ENCODE data around the gene PRKAG2. TPM values are rescaled to one million over a fixed set of nuclear protein-coding genes. Genes with fewer than 3 reads are reported as not detected.
A peak's percentile ranks its signal among the peaks of the same experiment; 100 is the strongest.
"Not testable (repeated sequence)": the region's sequence is repeated elsewhere in the genome, so short reads cannot be mapped to it uniquely, and the experiment has no call there.

PRKAG2 gene
- total RNA-seq, 4 donors from 2014 or later, result 7.5 to 14.3 (median 12.2) TPM

- WGBS, 2 donors, result 94 to 96% methylated on average over 7 of the region's 7 CpGs
- DNase-seq (ENCODE audit: low spot score in 2 of 2), result no peak
- no peak overlapping the region for H3K4me3 ChIP-seq (ENCODE audit: low read depth, poor library complexity, severe bottlenecking)
- intact Hi-C loops (cut with DNase I; ENCODE audit: low total_unique reads), result no loop called here
- TF ChIP-seq, protein P1, sequence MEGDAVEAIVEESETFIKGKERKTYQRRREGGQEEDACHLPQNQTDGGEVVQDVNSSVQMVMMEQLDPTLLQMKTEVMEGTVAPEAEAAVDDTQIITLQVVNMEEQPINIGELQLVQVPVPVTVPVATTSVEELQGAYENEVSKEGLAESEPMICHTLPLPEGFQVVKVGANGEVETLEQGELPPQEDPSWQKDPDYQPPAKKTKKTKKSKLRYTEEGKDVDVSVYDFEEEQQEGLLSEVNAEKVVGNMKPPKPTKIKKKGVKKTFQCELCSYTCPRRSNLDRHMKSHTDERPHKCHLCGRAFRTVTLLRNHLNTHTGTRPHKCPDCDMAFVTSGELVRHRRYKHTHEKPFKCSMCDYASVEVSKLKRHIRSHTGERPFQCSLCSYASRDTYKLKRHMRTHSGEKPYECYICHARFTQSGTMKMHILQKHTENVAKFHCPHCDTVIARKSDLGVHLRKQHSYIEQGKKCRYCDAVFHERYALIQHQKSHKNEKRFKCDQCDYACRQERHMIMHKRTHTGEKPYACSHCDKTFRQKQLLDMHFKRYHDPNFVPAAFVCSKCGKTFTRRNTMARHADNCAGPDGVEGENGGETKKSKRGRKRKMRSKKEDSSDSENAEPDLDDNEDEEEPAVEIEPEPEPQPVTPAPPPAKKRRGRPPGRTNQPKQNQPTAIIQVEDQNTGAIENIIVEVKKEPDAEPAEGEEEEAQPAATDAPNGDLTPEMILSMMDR (IDR thresholded peaks at IDR 0.05), result no peak
- no peak for TF ChIP-seq POLR2A (IDR thresholded peaks at IDR 0.05)
These were observed 29.8 kb downstream of the PRKAG2 start for GRCh38 chr7:151847136-151847535.

- no peak overlapping the region for H3K4me3 ChIP-seq (ENCODE audit: low read depth, poor library complexity, severe bottlenecking)
- WGBS, 2 donors, result 90 to 96% methylated on average over 27 of the region's 28 CpGs
- no peak for DNase-seq (ENCODE audit: low spot score in 2 of 2)
- intact Hi-C loops (cut with DNase I; ENCODE audit: low total_unique reads), result no loop called here
- TF ChIP-seq POLR2A (IDR thresholded peaks at IDR 0.05), result no peak
- TF ChIP-seq, protein P1 (IDR thresholded peaks at IDR 0.05), result no peak
These were observed 31.3 kb downstream of the PRKAG2 start for GRCh38 chr7:151845412-151846205.

DNA sequence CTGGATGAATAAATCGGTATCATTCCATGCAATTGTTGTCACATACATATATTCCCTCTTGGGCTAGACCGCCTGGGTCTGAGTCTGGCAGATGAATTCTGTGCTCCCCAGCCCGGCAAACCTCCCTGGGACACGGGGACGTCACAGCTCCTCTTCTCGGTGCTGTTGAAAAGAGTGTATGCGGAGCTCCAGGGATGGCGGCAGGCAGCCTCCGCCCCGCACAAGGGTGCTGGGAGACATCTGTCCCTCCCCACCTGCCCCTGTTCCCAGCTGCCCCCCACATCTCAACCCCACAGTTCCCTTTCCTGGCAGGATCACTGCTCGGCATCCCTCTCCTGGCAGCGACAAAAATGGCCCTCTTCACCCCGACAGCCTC, 32.1 kb downstream of the PRKAG2 start:
- H3K4me3 ChIP-seq (ENCODE audit: low read depth, poor library complexity, severe bottlenecking), result no peak overlapping the region
- no peak for DNase-seq (ENCODE audit: low spot score in 2 of 2)
- intact Hi-C loops (cut with DNase I; ENCODE audit: low total_unique reads), result no loop called here
- 90 to 91% methylated on average over 13 of the region's 13 CpGs for WGBS, 2 donors
- no peak for TF ChIP-seq POLR2A (IDR thresholded peaks at IDR 0.05)
- TF ChIP-seq, protein P1 (IDR thresholded peaks at IDR 0.05), result no peak

DNA sequence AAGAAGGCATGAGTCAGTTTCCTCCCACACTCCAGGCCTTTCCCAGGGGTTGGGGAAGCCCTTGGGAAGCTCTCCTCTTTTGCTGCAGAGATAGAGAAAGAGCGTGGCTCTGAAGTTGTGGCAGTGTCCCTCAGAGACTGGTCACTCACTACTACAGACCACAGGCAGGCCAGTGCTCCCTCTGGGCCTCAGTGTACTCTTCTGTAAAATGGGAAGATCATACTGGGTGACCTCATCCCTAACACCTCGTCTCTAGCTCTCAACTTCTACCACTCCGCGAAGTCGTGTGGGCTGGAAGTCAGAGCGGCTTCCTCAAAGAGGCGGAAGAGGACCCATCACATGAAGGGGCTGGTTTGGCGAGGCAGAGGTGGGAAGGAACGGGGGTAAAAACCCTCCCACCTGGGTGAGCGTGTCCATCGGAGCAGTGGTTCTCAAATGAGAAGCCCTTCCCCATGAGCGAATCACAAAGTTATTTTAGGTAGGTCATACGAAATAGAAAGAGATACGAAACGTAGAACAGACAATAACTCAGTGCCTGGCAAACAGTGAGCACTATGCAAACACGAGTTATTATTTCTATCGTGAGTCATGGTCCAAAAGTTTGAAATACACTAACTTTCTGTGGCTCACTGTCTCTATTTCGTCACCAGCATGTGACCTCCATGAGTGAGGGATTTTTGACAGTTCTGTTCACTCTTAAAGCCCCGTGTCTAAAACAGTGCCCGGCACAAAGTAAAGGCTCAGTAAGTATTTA, 32.7 kb downstream of the PRKAG2 start:
- no peak for TF ChIP-seq POLR2A (IDR thresholded peaks at IDR 0.05)
- TF ChIP-seq, protein P1 (IDR thresholded peaks at IDR 0.05), result no peak
- DNase-seq (ENCODE audit: low spot score in 2 of 2), result peak in 1 of 2 donors; percentile 73
- no peak overlapping the region for H3K4me3 ChIP-seq (ENCODE audit: low read depth, poor library complexity, severe bottlenecking)
- intact Hi-C loops (cut with DNase I; ENCODE audit: low total_unique reads), result no loop called here
- 77 to 78% methylated on average over 20 of the region's 20 CpGs for WGBS, 2 donors

GRCh38 chr7:151843181-151843580, 33.7 kb downstream of the PRKAG2 start:
- TF ChIP-seq, protein P1 (IDR thresholded peaks at IDR 0.05), result no peak
- TF ChIP-seq POLR2A (IDR thresholded peaks at IDR 0.05), result no peak
- H3K4me3 ChIP-seq (ENCODE audit: low read depth, poor library complexity, severe bottlenecking), result no peak overlapping the region
- WGBS, 2 donors, result 68 to 74% methylated on average over 5 of the region's 5 CpGs
- intact Hi-C loops (cut with DNase I; ENCODE audit: low total_unique reads), result no loop called here
- DNase-seq (ENCODE audit: low spot score in 2 of 2), result peak in 1 of 2 donors; percentile 53

GRCh38 chr7:151841395-151842051, 35.4 kb downstream of the PRKAG2 start:
- WGBS, 2 donors, result 95 to 100% methylated on average over 1 of the region's 1 CpG
- H3K4me3 ChIP-seq (ENCODE audit: low read depth, poor library complexity, severe bottlenecking); intact Hi-C loops (cut with DNase I; ENCODE audit: low total_unique reads); DNase-seq (ENCODE audit: low spot score in 2 of 2): not testable (repeated sequence)

Measured in lower leg skin (tissue), 4 donors.